HUDEP-2 (cell line): ENCODE data around the gene SIGLEC6.

Experiments
- DNase-seq, 76 experiments: peaks; one replicate each; lab custom pipeline; 2025; ENCODE audit not compliant: unreplicated experiment in 76 of 76; lab: John Stamatoyannopoulos, UW

SIGLEC6 gene

DNA sequence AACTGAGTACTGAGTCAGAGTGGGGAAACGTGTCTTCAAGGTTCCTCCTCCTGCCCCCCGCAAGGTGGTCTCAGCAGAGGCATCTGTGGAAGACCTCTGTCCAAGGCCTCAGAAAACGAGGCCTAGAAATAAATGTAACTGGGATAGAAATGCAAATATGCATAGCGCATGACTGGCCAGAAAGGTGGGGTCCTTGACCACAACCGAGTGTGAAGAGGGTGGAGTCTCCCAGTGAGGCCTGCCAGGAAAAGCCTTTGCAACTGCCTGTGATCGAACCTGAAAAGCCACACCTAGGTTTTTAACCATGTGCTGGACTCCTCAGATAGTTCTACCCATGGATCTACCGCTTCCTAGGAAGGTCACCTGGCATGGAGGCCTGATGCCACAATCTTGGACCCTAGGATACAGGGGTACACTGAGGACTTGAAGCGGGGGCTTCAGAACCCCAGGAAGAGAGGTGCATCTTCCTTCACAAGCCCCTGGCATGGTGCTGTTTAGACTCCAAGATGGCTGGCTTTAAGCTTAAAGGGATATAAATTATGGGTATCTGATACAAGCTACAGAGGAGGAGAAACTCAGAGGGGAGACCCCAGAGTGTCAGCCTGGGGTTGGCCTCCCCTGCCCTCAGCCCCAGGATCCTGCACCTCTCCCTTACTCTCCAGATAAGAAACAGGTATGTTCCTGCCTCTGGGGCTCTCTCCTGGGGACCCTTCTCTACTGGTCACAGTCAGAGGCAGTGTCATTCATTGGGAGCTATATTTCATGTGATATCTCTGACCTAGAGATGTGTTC lies 18.3 kb upstream of the SIGLEC6 start:
- DNase-seq = peak in 73 of 76 experiments; percentile 66 to 96 (median 85)

DNA sequence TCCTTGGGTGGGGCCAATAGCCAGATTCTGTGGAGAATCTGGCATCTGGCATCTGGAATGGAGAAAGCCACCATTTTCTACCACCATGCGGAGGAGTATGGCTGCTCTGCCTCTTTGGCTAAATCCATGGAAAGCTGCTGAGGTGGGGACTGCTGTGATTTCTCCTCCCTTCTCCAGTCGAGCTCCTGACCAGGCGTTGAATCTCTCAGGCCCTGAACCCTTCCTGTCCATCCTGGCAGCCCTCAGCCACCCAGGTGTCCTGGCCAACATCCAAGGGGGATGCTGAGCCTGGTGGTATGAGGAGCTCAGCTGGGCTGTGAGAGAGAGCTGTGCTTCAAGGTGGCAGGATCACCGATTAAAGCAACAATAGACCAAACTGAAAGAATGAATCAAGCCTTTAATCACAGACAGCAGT lies 17.4 kb upstream of the SIGLEC6 start:
- peak in 2 of 76 experiments; percentile 21 to 72 for DNase-seq

DNA sequence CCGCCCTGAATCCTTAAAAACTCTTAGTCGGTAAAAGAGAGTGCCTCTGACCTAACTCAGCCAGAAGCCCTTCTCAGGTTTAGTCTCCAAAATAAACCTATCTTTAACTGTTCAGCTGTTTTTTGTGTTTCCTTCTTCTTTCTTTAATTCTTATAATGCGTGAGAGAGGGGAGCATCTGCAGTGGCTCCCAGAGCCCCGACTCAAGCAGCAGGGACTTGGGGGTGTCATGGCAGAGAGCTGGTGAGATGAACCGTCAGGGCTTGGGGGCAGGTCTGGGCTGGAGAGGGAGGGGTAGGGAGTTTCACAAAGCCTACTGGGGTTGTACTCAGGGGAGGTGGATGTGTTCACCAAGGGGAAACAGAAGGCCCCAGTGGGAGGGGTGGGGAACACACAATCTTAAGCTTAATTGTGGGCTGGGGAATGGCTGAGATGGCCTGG lies 16.8 kb upstream of the SIGLEC6 start:
- DNase-seq = peak in 56 of 76 experiments; percentile 26 to 77 (median 58)

DNA sequence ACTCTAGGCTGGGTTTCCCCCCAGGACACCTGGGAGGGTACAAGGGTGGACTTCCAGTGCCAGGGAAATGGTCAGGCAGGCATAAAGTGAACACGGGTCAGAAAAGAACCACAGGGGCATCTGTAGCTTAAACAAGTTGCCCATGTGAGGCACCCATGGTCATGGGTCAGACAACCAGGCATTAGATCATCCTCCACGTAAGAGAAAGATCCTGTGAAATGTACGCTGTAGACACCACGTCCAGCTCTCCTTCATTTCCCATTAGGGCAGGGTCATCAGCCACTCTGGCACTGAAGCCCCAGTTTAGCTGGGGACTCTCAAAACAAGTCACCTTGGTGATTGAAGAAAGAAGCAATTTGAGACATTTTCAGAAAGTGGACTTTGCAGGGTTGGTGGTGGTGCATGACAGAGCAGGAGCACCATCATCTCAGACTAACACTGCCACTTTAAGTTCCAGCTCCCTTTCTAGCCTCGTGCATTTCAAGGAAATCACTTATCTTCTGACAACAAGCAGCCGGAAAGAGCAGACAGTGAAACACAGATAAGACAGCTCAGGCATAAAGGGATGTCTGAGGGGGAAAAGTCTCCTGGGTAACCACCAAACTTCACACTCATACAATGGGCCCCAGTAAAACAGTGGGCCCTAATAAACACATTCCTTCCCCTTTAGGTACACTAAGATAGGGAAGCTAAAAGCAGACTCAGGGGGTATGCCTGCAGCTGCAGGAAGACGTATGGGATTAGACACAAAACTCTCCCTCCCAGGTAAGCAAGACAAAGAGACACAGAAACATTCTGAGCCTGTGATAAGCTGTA lies 16.1 kb upstream of the SIGLEC6 start:
- peak in 73 of 76 experiments; percentile 34 to 98 (median 87) for DNase-seq

DNA sequence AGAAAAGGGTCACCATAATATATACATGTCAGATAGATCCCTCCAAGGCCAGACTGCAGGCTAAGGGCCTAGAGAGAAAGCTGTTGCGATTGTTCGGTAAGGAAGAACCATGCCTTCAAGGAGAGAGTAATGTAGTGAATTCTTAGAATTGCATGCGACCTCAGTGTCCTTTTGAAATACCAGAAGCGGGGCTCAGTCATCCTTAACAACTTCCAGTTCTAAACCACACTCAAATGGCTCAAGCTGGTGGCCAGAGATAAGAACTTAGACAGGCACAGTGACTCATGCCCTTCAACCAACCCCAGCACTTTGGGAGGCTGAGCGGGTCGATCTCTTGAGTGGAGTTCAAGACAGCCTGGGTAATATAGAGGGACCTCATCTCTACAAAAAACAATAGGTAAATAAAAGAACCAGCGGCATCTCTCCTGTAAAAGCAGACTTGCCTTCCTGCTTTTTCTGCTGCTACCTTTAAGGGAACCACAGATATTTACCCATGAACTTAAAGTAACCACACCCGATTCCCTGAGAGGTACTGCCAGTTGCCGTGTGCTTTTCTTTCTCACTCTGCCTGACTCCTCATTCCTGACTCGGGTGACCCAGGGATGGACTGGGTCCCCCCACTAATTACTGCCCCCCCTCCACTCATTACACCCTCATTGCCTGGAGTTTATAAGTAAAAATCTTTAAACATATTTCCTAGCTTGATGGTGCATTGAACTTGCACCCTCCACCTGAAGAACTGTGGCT lies 15.4 kb upstream of the SIGLEC6 start:
- DNase-seq = peak in 74 of 76 experiments; percentile 69 to 100 (median 96)

DNA sequence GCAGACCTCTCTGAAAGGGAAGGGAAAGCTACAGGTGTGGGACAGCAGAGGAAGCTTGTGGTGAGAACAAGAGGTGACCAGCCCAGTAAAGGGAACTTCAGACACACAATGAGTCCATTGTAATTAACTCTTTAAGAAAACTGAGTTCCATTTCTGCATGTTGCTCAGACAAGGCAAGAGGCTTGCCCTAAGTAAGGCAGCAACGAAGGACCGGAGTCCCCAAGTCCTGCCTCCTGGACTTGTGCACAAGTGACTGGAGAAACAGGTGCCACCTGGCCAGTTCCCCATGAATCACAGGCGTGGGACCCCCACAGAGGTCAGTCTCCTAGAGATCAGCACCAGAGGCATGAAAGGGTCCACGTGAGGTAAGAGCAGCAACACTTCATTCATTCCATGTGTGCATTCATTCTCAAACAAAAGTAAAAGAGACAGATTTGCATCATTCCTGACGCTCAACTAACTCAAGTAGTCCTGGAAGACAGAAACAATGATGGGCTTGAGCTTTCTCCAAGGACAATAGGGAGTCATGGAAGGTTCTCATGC lies 14.7 kb upstream of the SIGLEC6 start:
- peak in 13 of 76 experiments; percentile 32 to 81 (median 53) for DNase-seq

DNA sequence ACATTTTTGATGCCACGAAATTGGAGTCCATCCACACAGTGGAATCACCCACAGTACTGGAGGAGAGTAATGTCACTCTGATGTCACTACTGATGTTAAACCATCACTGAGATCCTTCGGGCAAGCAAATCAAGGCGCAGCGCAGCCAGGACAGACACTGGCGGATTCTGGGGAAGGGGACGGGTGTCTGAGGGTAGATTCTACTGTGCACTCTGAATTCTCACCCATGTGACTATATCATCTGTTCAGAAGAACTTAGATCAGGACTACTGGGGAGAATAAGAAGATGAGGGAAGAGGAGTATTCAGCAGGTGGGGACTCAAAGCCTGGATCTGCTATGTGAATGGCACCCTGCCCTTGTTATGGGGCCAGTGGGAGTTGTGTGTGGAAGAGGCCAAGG lies 12.6 kb upstream of the SIGLEC6 start:
- no peak for DNase-seq

DNA sequence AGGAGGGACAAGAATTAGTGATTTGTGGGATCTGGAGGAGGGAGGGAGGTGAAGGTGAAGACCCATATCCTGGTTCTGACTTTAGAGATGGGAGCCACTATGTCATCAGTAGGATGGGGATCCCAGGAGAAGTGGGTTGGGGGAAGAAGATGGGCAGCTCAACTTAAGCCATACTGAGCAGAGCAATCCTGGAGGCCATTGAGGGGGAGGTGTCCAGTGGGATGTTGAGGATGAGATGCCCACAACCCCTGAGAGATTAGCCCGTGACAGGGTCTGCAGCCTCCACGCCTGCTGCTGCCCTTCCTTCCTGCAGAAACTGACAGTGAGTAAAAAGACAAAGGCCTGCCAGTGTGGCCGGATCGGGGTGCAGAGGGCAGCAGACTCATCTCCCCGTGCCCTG lies 11.2 kb upstream of the SIGLEC6 start:
- DNase-seq = no peak

DNA sequence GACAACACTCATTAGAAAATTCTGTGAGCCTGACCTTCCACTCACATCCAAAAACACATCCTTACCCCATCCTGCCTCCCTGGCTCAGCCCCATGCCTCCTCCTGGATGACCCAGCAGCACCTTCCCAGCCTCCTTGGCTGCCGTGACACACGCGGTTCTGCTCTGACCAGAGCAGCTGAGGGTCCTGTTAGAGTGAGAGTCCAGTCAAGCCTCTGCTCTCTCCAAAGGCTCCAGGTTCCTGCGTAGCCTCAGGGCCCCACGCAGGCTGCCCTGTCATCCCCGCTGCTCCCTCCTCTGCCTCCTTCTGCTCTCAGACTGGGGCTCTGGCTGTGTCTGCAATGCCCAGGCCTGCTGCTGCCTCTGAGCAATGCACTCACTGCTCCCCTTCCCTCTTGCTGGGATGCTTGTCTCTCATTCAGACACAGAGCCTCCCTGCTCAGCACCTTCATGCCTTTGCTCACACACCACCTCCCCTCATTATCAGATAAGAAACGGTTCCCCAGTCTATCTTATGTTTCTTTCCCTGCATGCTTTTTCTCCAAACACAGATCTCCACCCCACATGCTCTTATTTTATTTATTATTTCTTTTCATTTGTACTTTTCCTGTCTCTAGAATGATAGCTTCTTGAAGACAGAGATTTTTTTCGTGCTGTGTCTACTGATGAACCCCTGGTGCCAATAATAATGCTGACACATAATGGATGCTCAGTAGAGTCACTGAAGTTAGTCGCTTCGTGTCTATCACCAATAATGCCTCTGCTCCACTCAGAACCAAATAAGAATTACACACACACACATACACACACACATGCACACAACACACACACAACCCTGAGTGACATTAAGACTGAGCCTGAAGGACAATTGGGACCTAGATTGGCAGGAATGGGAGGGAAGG lies 10.2 kb upstream of the SIGLEC6 start:
- peak in 16 of 76 experiments; percentile 13 to 55 (median 32) for DNase-seq

DNA sequence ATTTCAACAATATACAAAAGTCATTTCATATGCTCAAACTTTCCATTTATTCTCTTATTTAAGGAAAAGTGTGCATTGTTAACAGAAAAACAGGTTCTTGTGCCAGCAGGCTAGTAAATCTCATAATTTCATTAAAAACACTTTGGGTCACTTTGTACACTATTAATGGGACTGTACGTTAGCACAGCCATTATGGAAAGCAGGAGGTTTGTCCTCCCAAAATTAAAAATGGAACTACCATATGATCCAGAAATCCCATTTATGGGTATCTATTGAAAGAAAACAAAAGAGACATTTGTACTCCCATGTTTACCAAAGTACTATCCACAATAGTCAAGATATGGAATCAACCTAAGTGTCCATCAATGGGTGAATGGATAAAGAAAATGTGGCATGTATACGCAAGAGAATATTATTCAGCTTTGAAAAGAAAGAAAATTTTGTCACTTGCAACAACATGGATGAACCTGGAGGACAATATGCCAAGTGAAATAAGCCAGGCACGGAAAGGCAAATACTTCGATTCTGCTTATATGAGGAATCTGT lies 8.4 kb upstream of the SIGLEC6 start:
- no peak for DNase-seq

DNA sequence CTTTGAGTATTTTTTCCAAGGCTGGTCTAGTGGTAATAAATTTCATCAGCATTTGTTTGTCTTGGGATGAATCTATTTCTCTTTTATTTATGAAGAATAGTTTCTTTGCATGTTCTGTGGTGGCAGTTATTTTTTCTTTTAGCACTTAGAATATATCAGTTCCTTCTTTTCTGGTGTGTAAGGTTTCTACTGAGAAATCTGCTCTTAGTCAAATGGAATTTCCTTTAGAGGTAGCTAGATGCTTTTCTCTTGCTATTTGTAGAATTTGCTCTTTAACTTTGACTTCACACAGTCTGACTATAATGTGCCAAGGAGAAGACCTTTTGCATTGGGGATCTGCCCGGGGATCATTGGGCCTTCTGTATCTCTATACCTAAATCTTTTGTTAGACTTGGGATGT lies 4.1 kb upstream of the SIGLEC6 start:
- DNase-seq = no peak

DNA sequence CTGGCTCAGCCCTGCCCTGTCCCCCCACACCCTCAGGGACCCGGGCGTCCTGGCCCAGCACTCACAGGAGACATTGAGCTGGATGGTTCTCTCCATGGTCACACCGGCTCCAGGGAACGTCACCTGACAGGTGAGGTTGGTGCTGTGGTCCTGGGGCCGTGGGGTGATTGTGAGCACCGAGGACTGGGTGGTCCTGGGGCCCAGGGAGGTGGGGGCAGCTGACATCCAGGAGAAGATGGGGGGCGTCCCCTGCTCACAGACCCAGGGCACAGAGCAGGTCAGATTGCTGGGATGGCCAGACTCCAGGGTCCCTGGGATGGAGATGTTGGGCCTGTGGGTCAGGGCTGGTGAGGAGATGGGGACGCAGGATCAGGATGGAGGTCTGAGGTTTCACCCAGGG lies 854 bp downstream of the SIGLEC6 start:
- no peak for DNase-seq

DNA sequence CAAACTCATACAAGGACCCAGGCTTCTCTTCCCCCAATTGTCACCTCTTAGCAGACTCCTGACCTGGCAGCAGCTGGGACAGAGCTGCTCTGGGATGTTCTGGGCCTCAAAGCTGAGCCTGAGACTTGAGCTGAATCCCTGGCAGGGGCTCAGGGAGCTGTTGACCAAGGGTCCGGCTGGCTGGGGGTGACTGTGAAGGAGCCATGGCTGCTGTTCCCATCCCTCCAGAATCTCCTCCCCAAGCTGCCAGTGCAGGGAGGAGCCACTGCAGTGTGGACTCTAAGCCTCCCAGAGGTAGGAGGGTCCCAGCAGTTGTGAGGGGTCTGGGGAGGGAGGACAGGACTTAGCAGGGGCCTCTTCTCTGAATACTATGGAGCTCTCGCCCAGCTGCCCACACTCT lies 2.2 kb downstream of the SIGLEC6 start:
- DNase-seq = no peak

DNA sequence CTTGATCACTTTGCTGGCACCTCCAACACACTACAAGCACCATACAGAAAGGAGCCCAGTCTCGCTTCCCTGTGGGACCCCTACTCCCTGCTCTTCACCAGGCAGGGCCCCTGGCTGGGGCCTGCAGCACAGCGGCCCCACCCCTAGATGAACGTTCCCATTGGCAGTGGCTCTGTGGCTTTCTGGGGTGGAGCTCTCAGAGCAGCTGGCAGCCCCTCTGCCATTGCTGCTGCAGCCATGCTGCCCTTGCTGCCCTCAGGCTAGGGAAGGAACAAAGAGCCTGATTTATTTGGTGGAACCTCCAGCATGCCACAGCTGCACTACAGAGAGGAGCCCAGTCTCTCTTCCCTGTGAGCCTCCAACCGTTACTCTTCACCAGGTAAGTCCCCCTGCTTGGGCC lies 5.8 kb downstream of the SIGLEC6 start:
- DNase-seq = peak in 15 of 76 experiments; percentile 10 to 52 (median 29)

DNA sequence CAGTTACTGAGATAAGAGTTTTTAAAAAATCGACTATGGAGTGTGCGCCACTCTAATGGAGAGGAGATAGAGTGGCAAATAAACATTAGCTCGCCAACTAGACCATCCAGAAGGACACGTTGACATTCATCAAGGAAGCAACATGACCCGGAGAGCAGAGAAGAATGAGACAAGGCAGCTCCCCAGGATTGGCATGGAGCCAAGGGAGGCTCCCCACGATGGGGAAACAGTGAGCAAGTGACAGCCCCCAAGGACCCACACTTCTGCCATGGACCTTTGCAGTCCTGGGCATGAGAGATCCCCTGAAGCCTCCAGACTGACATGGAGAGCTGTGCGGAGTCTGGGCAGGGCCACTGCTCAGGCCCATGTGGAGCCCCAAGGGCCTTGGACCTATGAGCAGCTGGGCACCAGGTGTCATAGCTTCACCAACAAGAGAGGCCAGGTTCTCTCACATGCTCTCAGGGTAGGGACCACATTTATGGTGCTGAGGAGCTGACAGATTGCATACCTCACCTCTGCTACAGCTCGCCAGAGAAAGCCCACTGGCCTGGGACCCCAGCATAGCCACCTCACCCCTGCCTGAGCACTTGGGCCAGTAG lies 6.7 kb downstream of the SIGLEC6 start:
- DNase-seq = peak in 6 of 76 experiments; percentile 16 to 39 (median 18)

DNA sequence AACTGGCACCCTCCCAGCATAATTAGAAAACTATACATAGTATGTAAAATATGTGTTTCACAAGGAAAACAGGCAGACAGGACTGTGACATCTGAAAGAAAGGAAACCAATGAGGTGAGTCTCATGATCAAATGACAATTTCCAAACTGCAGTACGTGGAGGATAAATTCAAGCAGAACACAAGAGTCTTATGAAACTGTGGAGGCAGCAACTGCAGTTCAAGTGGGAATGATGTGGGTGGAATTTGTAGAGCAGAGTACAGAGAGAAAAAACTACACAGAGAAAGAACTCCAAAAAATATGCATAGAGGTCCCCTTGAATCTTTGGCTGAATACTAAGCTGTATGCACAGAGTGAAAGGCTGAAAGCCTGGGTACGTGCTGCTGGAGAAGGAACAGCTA lies 9.7 kb downstream of the SIGLEC6 start:
- no peak for DNase-seq

DNA sequence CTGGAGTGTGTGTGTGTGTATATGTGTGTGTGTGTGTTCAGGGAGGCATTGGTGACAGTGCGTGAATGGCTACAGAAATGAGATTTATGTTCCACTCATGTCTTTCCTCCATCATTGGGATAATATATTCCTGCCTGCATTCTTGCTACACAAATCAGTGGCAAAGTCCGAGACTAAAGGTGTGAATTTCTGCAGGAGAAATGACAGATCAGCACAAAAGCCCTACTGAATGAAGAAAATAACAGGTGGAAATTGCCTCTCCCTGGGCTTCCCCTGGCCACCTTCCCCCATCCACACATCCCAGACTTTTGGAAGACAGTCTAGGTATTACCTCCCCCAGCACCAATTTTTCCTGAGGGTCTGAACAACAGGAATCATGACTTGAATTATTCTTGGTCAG lies 10.1 kb downstream of the SIGLEC6 start:
- DNase-seq = no peak

DNA sequence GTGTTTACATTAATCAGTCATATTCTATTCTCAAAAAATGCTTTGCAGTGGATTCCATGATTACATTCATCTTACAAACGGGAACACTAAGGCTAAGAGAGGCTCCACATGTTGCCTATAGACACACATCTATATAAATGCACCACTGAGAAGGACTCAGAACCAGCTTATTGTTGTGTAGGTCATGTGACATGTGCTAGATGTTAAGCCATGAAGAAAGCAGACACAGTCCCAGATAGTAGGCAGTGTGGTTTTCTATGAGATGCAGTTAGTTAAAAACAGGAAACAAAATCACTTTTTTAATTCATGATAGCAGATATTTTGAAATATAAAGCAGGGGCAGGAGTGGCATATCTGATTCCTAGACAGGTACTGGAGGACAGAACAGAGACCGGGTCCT lies 10.7 kb downstream of the SIGLEC6 start:
- DNase-seq = no peak
